22Rv1 (cell line): ENCODE data around the gene SZT2.

Experiments
- H3K27ac ChIP-seq: fragments of 450-650 bp; 2 replicates; pipeline ENCODE4 v1.5.1; 2017
- ZFX ChIP-seq: fragments of 450-650 bp; IDR thresholded peaks from 2 replicates; pipeline ENCODE4 v1.6.1; 2017; ENCODE audit warnings: antibody characterized with exemption, borderline replicate concordance
- TF ChIP-seq, protein P1 (sequence below): fragments of 450-650 bp; IDR thresholded peaks from 2 replicates; pipeline ENCODE4 v1.5.1; 2017; ENCODE audit warnings: mild to moderate bottlenecking

The SZT2 gene

DNA sequence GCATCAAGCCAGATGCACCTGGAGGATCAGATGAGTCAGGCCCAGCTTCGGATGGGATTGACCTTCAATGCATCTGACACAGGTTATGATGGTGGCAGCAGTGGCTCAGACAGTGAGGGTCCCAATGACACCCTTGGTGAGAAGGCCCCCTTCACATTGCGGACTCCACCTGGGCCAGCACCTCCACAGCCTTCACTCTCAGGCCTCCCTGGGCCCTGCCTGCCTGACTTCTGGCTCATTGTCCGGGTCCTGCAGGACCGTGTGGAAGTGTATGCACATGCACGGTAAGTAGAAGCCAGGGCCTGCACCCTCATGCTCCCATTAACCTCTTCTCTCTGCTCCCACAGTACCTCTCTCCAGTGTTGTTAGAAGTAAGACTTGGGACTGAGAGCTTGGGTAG lies 43.2 kb downstream of the SZT2 start:
- no peak overlapping the region for H3K27ac ChIP-seq
- TF ChIP-seq, protein P1, sequence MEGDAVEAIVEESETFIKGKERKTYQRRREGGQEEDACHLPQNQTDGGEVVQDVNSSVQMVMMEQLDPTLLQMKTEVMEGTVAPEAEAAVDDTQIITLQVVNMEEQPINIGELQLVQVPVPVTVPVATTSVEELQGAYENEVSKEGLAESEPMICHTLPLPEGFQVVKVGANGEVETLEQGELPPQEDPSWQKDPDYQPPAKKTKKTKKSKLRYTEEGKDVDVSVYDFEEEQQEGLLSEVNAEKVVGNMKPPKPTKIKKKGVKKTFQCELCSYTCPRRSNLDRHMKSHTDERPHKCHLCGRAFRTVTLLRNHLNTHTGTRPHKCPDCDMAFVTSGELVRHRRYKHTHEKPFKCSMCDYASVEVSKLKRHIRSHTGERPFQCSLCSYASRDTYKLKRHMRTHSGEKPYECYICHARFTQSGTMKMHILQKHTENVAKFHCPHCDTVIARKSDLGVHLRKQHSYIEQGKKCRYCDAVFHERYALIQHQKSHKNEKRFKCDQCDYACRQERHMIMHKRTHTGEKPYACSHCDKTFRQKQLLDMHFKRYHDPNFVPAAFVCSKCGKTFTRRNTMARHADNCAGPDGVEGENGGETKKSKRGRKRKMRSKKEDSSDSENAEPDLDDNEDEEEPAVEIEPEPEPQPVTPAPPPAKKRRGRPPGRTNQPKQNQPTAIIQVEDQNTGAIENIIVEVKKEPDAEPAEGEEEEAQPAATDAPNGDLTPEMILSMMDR, result no peak
- TF ChIP-seq ZFX, result no peak

DNA sequence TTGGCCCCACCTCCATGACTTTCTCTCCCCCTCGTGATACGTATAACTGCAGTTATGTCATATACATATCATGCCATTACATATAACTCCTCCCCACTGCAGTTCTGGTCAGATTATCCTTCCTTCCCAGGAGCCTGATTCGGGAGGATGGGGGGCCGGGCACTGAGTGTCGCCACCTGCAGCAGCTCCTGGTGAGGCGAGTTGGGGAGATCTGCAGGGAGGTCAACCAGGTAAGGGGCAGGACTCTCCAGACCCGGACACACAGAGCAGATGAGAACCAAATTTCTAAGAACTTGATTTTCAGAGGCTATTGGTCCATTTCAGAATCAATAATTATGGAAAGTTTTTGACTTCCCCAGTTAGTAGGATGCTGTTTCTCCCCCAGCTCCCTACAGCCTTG lies 44.6 kb downstream of the SZT2 start:
- H3K27ac ChIP-seq, result no peak overlapping the region
- TF ChIP-seq, protein P1, result no peak
- no peak for TF ChIP-seq ZFX

DNA sequence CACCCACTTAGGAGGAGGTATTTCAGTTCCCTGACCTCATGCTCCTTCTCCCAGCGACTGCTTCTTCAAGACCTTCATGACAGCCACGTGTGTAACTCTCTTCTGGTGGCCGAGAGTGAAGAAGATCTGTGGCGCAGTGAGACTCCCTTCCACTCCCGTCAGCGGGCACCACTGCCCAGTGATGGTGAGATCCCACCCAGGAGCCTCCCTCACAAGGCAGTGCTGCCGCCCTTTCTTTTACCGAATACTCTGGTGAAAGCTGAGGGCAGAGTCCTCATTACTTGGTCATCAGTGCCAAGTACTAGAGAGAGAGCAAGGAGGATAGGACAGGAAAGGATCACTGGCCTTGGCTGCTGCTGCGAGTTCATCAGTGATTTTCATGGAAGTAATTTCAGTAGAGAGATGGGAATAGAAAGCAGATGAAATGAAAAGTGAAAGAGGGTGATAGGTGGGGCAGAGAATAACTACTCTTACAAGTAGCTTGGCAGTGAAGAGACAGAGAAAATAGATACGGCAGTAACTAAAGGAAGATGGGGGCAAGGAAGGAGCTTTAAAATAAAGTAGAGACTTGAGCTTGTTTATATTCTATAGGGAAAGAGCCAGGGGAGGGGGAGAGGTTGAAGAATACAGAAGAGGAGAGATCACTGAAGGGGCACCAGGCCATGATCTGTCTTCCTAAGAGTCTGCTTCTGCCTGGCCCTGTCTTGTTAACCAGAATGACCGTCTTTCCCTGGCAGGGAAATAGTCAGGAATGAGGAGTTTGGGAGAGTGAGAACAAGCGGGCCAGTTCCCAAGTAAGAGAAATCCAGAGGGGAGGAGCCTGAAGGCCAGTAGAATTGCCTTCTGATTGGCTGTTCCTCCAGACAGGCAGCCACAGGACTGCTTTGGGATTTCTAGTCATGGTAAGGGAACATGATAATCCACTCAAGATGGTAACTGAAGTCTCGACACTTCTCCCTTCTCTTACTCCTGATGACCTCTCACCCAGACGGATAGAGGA lies 45.7 kb downstream of the SZT2 start:
- TF ChIP-seq, protein P1, result no peak
- TF ChIP-seq ZFX, result no peak
- H3K27ac ChIP-seq, result no peak overlapping the region

DNA sequence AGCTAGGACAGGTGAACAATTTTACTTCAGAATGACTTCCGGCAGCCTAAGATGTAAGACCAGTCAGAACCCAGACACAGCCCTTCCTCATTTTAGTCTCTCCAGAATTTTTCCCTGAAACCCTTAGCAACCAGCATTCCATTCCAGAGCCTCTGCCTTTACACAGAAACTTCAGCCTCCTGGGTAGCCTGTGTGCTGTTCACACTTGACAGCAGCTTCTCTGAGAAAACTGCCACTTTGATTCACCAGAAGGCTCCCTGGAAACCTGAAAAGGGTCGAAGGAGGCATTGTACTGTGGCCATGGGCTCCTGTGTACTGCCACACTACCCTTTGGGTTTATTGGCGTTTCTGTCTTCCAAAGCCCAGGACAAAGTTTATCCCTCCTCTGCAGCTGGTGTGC lies 46.7 kb downstream of the SZT2 start:
- TF ChIP-seq, protein P1, result no peak
- TF ChIP-seq ZFX, result no peak
- H3K27ac ChIP-seq, result no peak overlapping the region

DNA sequence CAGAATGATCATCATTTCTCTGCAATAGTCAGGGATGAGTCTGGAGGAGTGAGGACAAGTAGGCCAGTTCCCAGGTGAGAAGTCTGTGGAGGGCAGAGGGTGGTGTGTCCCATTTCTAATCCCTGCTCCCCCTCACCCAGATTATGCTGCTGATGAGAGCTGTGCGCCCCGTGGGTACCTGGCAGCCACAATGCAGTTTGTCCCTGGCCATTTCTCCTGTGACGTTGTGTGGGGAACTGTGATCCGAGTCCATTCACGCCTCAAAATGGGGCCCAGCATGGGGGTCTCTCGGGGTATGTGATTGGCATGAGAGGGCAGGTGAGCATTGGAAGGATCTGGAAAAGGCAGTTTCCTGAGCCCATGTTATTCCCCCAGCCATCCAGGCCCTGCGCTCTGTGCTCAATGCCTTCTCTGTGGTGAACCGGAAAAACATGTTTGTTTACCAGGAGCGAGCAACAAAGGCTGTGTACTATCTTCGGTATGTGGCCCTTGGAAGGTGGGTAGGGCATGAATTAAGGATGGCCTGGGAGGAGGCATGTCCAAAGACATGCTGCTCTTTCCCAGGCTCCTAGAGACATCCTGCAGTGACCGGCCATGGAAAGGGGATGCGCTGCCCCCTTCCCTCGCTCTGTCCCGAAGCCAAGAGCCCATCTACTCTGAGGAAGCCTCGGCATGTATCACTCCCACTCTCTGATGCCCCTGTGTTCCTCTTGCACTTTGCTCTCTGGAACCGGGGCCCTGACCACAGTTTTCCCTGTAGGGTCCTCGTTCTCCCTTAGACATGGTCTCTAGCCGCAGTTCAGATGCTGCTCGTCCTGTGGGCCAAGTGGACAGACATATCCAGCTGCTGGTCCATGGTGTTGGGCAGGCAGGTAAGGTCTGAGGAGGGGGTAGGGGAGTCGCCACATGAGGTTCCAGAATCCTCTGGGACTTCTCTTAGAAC lies 47.6 kb downstream of the SZT2 start:
- no peak overlapping the region for H3K27ac ChIP-seq
- TF ChIP-seq, protein P1, result no peak
- no peak for TF ChIP-seq ZFX

DNA sequence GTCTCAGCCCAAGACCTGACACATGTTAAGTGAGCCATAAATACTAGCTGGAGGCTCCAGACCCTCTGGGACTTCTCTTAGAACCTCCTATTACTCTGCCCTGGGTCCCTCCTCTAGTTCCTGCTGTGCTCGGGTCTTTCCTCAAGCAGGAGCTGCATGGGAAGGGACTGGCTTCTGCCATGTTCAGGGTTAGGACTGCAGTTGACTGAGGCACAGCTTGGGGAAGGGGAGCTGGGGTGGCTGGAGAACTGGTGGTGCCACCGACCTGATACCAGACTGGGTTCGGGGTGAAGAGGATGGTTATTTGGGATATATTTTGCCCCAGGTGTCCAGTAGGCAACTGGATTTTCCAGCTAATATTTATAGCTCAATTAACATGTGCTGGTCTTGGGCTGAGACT lies 48.3 kb downstream of the SZT2 start:
- TF ChIP-seq, protein P1, result no peak
- TF ChIP-seq ZFX, result no peak
- no peak overlapping the region for H3K27ac ChIP-seq
